Neural progenitor cell (in vitro differentiated cells): ENCODE results near the gene TNNT3. TPM values are rescaled to one million over a fixed set of nuclear protein-coding genes. Genes with fewer than 3 reads are reported as not detected.

Experiments used
- DNase-seq: peaks from one replicate; pipeline ENCODE4 v3.0.0-alpha.2; 2016; ENCODE audit warnings: low spot score
- H2AFZ ChIP-seq: fragments of 200-600 bp; sonication (generic); replicated peaks from 2 replicates; pipeline ENCODE4 v1.6.1; 2016; ENCODE audit warnings: antibody characterized with exemption
- H3F3A ChIP-seq: fragments of 200-600 bp; sonication (generic); 2 replicates; pipeline ENCODE4 v1.6.1; 2016; ENCODE audit warnings: antibody characterized with exemption, low read depth
- H3K27ac ChIP-seq: fragments of 200-600 bp; sonication (generic); 2 replicates; pipeline ENCODE4 v1.5.1; 2016; ENCODE audit warnings: mild to moderate bottlenecking
- H3K27me3 ChIP-seq: fragments of 200-600 bp; sonication (generic); 2 replicates; pipeline ENCODE4 v1.6.1; 2016; ENCODE audit warnings: mild to moderate bottlenecking, moderate library complexity
- H3K36me3 ChIP-seq: fragments of 200-600 bp; sonication (generic); 2 replicates; pipeline ENCODE4 v1.5.1; 2016
- H3K4me1 ChIP-seq: fragments of 200-600 bp; sonication (generic); 2 replicates; pipeline ENCODE4 v1.6.1; 2016; ENCODE audit warnings: mixed run types
- H3K4me2 ChIP-seq: fragments of 200-600 bp; sonication (generic); 2 replicates; pipeline ENCODE4 v1.6.1; 2016
- H3K4me3 ChIP-seq: fragments of 200-600 bp; sonication (generic); 2 replicates; pipeline ENCODE4 v1.5.1; 2016
- H3K79me2 ChIP-seq: fragments of 200-600 bp; sonication (generic); 2 replicates; pipeline ENCODE4 v1.6.1; 2016; ENCODE audit warnings: low read depth
- H3K9ac ChIP-seq: fragments of 200-600 bp; sonication (generic); 2 replicates; pipeline ENCODE4 v1.6.1; 2016
- H3K9me3 ChIP-seq: fragments of 200-600 bp; sonication (generic); 2 replicates; pipeline ENCODE4 v1.5.1; 2016; ENCODE audit warnings: low read depth
- H4K20me1 ChIP-seq: fragments of 200-600 bp; sonication (generic); 2 replicates; pipeline ENCODE4 v1.6.1; 2016; ENCODE audit warnings: low read depth
- H3K27ac Mint-ChIP-seq: 3 replicates; pipeline ENCODE4 v1.8.0; 2021; ENCODE audit warnings: mixed read lengths
- H3K27me3 Mint-ChIP-seq: 2 replicates; pipeline ENCODE4 v1.8.0; 2022; ENCODE audit warnings: low read depth, mild to moderate bottlenecking, inconsistent platforms, moderate library complexity, mixed read lengths; ENCODE audit not compliant: insufficient read depth
- H3K36me3 Mint-ChIP-seq: 3 replicates; pipeline ENCODE4 v1.8.0; 2021; ENCODE audit warnings: mixed read lengths
- H3K4me1 Mint-ChIP-seq: 3 replicates; pipeline ENCODE4 v1.8.0; 2021; ENCODE audit warnings: mixed read lengths
- H3K4me3 Mint-ChIP-seq: 3 replicates; pipeline ENCODE4 v1.8.0; 2021; ENCODE audit warnings: mild to moderate bottlenecking, moderate library complexity, mixed read lengths
- H3K9me3 Mint-ChIP-seq: 3 replicates; pipeline ENCODE4 v1.8.0; 2020; ENCODE audit warnings: mixed read lengths
- EZH2 ChIP-seq: fragments of 200-600 bp; sonication (generic); IDR thresholded peaks from 2 replicates; pipeline ENCODE4 v1.6.1; 2017; ENCODE audit warnings: antibody characterized with exemption, mild to moderate bottlenecking, moderate library complexity
- EZH2phosphoT487 ChIP-seq: fragments of 200-600 bp; sonication (generic); IDR thresholded peaks from 2 replicates; pipeline ENCODE4 v1.6.1; 2017; ENCODE audit warnings: antibody characterized with exemption
- total RNA-seq: library from RNA; depleted of rRNA; stranded (reverse); fragments of >200 nt; gene quantifications from 2 replicates; pipeline ENCODE4 v1.2.3, GENCODE V29; 2015; ENCODE audit warnings: low replicate concordance
- TF ChIP-seq, protein P1 (sequence below): fragments of 200-600 bp; sonication (generic); IDR thresholded peaks from 2 replicates; pipeline ENCODE4 v1.5.1; 2017; ENCODE audit warnings: antibody characterized with exemption, mild to moderate bottlenecking

Gene TNNT3
- total RNA-seq, 1 donor from 2014 or later = 0.92 TPM

DNA sequence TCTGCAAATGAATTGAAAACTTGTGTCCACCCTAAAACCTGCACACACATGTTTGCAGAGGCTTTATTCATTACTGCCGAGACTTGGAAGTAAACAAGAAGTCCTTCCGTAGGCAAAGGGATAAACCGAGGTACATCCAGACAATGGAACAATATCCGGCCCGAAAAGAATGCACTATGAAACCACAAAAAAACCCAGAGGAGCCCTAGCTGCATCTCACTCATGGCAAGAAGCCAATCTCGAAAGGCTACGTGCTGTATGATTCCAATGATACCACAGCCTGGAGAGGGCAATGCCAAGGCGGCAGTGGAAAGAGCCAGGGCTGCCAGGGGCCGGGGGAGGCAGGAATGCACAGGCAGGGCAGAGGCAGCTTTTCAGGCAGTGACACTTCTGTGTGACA, 24.5 kb downstream of the TNNT3 start:
- Mint-ChIP-seq H3K4me3 (no peak overlapping the region), H3K4me1 (peaks cover 20% of the 10 kb centered on the region), H3K9me3 (no peaks in the 10 kb centered on the region), H3K27ac (no peak overlapping the region), H3K36me3 (no peaks in the 10 kb centered on the region), H3K27me3 (peaks cover 12% of the 10 kb centered on the region)
- TF ChIP-seq EZH2 = no peak
- no peak for TF ChIP-seq EZH2phosphoT487
- TF ChIP-seq, protein P1, sequence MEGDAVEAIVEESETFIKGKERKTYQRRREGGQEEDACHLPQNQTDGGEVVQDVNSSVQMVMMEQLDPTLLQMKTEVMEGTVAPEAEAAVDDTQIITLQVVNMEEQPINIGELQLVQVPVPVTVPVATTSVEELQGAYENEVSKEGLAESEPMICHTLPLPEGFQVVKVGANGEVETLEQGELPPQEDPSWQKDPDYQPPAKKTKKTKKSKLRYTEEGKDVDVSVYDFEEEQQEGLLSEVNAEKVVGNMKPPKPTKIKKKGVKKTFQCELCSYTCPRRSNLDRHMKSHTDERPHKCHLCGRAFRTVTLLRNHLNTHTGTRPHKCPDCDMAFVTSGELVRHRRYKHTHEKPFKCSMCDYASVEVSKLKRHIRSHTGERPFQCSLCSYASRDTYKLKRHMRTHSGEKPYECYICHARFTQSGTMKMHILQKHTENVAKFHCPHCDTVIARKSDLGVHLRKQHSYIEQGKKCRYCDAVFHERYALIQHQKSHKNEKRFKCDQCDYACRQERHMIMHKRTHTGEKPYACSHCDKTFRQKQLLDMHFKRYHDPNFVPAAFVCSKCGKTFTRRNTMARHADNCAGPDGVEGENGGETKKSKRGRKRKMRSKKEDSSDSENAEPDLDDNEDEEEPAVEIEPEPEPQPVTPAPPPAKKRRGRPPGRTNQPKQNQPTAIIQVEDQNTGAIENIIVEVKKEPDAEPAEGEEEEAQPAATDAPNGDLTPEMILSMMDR = no peak
- DNase-seq = no peak
- Histone ChIP-seq H3K79me2 (no peaks in the 10 kb centered on the region), H3K36me3 (no peaks in the 10 kb centered on the region), H3K4me2 (no peak overlapping the region), H4K20me1 (no peaks in the 10 kb centered on the region), H3K27ac (no peak overlapping the region), H3K4me1 (no peaks in the 10 kb centered on the region), H2AFZ (peak overlapping the region; percentile 6), H3K9ac (no peak overlapping the region), H3K4me3 (no peak overlapping the region), H3K27me3 (no peaks in the 10 kb centered on the region), H3K9me3 (no peaks in the 10 kb centered on the region), H3F3A (peaks cover 6% of the 10 kb centered on the region)

DNA sequence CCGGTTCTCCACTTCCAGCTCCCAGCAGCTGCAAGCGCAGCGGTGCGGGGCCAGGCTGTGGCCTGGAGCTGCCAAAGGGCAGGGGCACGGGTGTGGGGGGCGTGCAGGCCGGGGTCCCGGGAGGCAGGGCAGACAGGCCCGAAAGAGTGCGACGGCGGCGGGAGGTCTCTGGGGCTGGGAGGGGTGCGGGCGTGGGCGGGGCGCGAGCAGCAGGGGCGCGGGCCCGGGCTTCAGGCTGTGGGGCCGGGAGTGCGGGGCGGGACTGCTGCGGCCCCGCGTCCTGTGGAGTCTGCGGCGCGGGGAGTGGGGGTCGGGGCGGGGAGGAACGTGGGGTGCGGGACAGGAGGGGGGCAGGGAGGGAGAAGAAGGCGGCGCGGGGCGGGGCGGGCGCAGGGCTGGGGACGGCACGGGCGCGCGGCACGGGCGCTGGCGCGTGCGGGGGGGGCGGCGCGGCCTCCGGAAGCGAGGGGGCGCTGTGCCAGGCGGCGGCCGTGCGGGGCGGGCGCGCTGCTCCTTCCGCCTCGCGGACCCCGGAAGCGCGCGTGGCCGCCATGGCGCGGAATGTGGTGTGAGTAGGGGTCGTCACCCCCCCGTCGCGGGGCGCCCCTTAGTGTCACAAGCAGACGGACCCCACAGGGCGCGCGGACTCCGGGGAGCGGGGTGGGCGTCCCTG, 27.4 kb downstream of the TNNT3 start, which contains the start of gene MRPL23:
Gene MRPL23 (plus strand): TSS at position 521 of the 673 bp plus-strand sequence. CDS start 31 bp downstream, at position 552.
- Histone ChIP-seq H3K4me2 (no peak within 1 kb of the TSS), H3K27me3 (no peaks in the 10 kb centered on the region), H3K4me3 (no peak within 1 kb of the TSS), H3K9me3 (no peaks in the 10 kb centered on the region), H3K27ac (no peak within 1 kb of the TSS), H3K36me3 (no peaks in the 10 kb centered on the region), H3K9ac (no peak within 1 kb of the TSS), H2AFZ (no peak within 1 kb of the TSS), H3F3A (peaks cover 6% of the 10 kb centered on the region), H4K20me1 (no peaks in the 10 kb centered on the region), H3K4me1 (no peaks in the 10 kb centered on the region), H3K79me2 (no peaks in the 10 kb centered on the region)
- Mint-ChIP-seq H3K9me3 (no peaks in the 10 kb centered on the region), H3K27ac (no peak within 1 kb of the TSS), H3K36me3 (no peaks in the 10 kb centered on the region), H3K4me3 (no peak within 1 kb of the TSS), H3K27me3 (peaks cover 5% of the 10 kb centered on the region), H3K4me1 (peaks cover 6% of the 10 kb centered on the region)
- no peak for TF ChIP-seq EZH2
- TF ChIP-seq, protein P1 = no peak
- TF ChIP-seq EZH2phosphoT487 = no peak
- no peak for DNase-seq

DNA sequence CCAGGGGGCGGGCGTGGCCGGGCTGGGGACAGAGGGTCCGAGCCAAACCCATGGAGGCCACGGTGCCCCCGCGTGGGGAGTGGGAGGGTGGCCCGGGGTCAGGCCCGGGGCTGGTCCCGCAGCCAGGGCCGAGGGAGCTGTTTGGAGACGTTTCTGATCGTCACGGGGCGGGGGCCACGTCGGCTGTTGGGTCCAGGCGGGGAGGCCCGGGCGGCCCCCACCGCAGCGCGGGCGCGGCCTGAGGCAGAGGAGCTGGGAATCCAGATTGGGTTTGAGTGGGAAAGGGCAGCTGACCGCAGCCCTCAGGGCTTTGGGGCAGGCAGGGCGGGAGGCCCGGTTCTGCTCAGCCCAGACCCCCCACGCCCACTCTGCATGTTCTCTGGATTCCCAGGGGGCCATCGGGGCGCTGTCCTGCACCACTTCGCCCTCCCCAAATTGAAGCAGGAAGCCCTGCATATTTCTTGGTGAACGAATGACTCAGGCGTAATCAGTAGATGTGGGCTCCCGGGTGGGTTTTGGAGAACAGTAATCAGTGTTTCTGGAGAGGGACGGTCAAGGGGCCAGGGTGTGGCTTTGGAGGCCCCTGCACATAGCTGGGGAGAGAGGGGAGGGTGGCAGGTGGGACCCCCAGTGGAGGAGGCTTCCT, 28.2 kb downstream of the TNNT3 start:
- Mint-ChIP-seq H3K9me3 (no peaks in the 10 kb centered on the region), H3K27me3 (peaks cover 3% of the 10 kb centered on the region), H3K36me3 (no peaks in the 10 kb centered on the region), H3K27ac (no peak overlapping the region), H3K4me1 (no peaks in the 10 kb centered on the region), H3K4me3 (no peak overlapping the region)
- Histone ChIP-seq H3K4me3 (no peak overlapping the region), H3F3A (peaks cover 6% of the 10 kb centered on the region), H3K79me2 (no peaks in the 10 kb centered on the region), H3K27me3 (no peaks in the 10 kb centered on the region), H3K9ac (no peak overlapping the region), H3K9me3 (no peaks in the 10 kb centered on the region), H3K4me1 (no peaks in the 10 kb centered on the region), H3K27ac (no peak overlapping the region), H3K36me3 (no peaks in the 10 kb centered on the region), H2AFZ (no peak overlapping the region), H4K20me1 (no peaks in the 10 kb centered on the region), H3K4me2 (no peak overlapping the region)
- TF ChIP-seq EZH2 = no peak
- no peak for TF ChIP-seq EZH2phosphoT487
- TF ChIP-seq, protein P1 = no peak
- DNase-seq = no peak
